ENCODE data around the gene RILPL2.
"Not testable (repeated sequence)": the region's sequence is repeated elsewhere in the genome, so short reads cannot be mapped to it uniquely, and the experiment has no call there.

Gene RILPL2

GRCh38 chr12:123382684-123383083 lies 53.8 kb downstream of the RILPL2 start:
- no peak for DNase-seq (ENCODE audit: low spot score)

DNA sequence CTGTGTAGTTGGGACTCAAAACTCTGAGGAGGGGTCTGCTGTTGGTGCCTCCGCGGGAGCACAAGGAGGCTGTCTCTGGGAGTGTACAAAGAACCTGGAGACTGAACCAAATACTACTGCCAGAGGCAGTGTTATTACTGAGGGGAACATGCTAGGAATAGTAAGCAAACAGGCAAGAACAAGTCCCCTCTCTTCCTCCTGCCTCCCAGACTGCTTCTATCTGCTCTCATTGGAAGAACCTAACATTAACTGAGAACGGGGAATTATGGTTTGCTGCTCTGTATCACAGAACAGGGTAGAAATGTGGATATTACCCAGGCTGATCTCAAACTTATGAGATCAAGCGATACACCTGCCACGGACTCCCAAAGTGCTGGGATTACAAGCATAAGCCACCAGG lies 57.1 kb downstream of the RILPL2 start:
- no peak for DNase-seq (ENCODE audit: low spot score)

- DNase-seq (ENCODE audit: low spot score) = not testable (repeated sequence)
Observed at GRCh38 chr12:123372415-123372814, 64.1 kb downstream of the RILPL2 start.

DNA sequence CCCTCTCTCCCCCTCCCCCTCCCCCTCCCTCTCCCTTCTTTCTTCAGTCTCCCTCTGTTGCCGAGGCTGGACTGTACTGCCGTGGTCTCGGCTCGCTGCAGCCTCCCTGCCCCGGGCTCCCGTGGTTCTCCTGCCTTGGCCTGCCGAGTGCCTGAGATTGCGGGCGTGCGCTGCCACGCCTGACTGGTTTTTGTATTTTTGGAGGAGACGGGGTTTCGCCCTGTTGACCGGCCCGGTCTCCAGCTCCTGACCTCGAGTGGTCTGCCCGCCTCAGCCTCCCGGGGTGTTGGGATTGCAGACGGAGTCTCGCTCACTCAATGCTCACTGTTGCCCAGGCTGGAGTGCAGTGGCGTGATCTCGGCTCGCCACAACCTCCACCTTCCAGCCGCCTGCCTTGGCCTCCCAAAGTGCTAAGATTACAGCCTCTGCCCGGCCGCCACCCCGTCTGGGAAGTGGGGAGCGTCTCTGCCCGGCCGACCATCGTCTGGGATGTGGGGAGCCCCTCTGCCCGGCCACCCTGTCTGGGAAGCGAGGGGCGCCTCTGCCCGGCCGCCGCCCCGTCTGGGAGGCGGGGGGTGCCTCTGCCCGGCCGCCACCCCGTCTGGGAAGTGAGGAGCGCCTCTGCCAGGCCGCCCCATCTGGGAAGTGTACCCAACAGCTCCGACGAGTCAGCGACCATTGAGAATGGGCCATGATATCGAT lies 64.7 kb downstream of the RILPL2 start:
- not testable (repeated sequence) for DNase-seq (ENCODE audit: low spot score)

DNA sequence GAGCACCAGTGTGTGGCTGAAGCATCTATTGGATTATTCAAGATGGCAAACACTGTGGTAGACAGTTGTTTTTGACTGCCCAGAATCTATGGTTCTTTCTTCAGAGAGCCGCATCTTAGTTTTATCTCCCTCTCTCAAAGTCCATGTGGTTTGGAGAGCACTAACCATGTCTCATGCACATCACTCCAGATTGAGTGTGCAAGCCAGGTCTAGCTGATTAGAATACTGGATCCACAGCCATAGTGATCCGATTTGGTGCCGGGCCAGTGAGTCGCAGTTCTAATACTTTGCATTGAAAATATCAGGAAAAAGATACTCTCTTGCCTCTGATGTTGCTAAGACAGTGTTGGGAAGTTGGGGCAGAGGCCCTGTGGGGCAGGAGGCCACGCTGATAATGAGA lies 67.3 kb downstream of the RILPL2 start:
- no peak for DNase-seq (ENCODE audit: low spot score)

GRCh38 chr12:123368431-123368830 lies 68.1 kb downstream of the RILPL2 start:
- DNase-seq (ENCODE audit: low spot score) = not testable (repeated sequence)

- no peak for DNase-seq (ENCODE audit: low spot score)
Observed at GRCh38 chr12:123367511-123367910, 69.0 kb downstream of the RILPL2 start.
